ENCODE results near the gene GALNT10.

Gene GALNT10

GRCh38 chr5:154287136-154287535, 96.6 kb downstream of the GALNT10 start:
- no peak for DNase-seq (ENCODE audit: low read depth in 2 of 3, low spot score in 1 of 3)

DNA sequence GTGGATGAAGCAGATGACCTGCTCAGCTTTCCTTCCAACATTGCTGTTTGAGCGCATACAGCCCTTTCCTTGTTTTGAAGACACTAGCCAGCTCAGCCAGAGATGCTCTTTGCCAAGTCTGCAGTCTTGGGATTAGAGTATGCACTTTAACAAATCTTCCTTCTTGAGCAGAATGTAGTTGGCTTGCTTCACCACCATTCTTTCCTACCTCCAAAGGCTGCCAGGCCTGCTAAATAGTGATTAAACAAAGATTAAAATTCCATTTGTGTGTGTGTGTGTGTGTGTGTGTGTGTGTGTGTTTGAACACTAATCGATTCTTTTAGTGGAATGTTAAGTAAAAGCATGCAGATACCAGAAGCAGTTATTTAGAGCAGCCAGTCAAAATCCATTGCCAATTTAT, 97.6 kb downstream of the GALNT10 start:
- DNase-seq (ENCODE audit: low read depth in 2 of 3, low spot score in 1 of 3), result no peak

GRCh38 chr5:154291917-154292316, 101.4 kb downstream of the GALNT10 start:
- no peak for DNase-seq (ENCODE audit: low read depth in 2 of 3, low spot score in 1 of 3)

- DNase-seq (ENCODE audit: low read depth in 2 of 3, low spot score in 1 of 3), result no peak
Measured at GRCh38 chr5:154293219-154293618, 102.7 kb downstream of the GALNT10 start.

GRCh38 chr5:154295551-154295950, 105.0 kb downstream of the GALNT10 start:
- DNase-seq (ENCODE audit: low read depth in 2 of 3, low spot score in 1 of 3), result no peak

DNA sequence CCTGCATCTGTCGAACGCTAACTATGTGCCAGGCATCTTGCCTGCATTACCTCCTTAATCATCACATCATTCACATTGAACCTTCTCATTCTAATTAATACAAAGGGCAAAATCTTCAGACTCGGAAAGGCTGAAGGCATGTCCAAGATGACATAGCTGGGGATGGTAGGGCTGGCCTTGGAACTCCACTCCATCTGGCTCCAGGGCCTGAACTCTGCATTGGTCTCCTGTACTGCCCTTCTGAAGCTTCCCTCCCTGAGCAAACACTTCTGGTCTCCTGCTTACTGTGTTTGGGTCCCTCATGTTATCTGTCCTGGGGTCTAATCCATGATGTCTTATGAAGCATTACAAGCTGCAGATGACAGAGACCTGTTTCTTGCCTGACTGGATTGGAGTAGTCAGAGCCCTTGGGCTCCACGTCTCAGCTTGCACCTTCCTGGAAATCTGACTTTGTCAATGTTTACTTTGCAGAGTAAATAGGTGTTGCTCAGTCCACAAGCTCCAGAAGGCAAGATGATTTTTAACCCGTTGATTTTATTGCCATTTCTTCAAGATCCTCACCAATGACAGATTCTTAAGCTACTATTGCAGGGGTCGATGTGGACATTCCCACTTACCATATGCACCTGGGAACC, 106.1 kb downstream of the GALNT10 start:
- DNase-seq (ENCODE audit: low read depth in 2 of 3, low spot score in 1 of 3), result no peak

GRCh38 chr5:154298065-154298464, 107.5 kb downstream of the GALNT10 start:
- no peak for DNase-seq (ENCODE audit: low read depth in 2 of 3, low spot score in 1 of 3)

- DNase-seq (ENCODE audit: low read depth in 2 of 3, low spot score in 1 of 3), result no peak
Measured at GRCh38 chr5:154300207-154300883, 109.8 kb downstream of the GALNT10 start.

DNA sequence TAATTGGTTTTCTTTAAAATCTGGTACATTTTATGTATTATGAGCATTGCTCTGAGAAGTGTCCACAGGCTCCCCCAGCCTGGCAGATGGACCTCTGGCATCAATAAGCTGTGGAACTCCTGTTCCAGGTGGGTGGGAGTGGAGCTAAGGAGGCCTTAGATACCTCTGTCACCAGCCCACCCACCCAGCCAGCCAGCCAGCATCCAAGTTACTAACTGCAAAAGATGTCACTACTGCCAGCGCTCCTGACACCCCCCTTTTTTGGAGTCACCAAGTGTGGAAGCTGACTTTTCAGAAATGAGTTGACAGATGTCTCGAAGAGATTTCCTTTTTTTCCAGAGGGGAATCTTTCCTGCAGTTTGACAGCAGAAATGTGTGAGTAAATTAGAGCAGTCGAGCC, 111.2 kb downstream of the GALNT10 start:
- no peak for DNase-seq (ENCODE audit: low read depth in 2 of 3, low spot score in 1 of 3)

- no peak for DNase-seq (ENCODE audit: low read depth in 2 of 3, low spot score in 1 of 3)
Measured at GRCh38 chr5:154302161-154302560, 111.6 kb downstream of the GALNT10 start.

GRCh38 chr5:154303133-154303532, 112.6 kb downstream of the GALNT10 start:
- no peak for DNase-seq (ENCODE audit: low read depth in 2 of 3, low spot score in 1 of 3)

DNA sequence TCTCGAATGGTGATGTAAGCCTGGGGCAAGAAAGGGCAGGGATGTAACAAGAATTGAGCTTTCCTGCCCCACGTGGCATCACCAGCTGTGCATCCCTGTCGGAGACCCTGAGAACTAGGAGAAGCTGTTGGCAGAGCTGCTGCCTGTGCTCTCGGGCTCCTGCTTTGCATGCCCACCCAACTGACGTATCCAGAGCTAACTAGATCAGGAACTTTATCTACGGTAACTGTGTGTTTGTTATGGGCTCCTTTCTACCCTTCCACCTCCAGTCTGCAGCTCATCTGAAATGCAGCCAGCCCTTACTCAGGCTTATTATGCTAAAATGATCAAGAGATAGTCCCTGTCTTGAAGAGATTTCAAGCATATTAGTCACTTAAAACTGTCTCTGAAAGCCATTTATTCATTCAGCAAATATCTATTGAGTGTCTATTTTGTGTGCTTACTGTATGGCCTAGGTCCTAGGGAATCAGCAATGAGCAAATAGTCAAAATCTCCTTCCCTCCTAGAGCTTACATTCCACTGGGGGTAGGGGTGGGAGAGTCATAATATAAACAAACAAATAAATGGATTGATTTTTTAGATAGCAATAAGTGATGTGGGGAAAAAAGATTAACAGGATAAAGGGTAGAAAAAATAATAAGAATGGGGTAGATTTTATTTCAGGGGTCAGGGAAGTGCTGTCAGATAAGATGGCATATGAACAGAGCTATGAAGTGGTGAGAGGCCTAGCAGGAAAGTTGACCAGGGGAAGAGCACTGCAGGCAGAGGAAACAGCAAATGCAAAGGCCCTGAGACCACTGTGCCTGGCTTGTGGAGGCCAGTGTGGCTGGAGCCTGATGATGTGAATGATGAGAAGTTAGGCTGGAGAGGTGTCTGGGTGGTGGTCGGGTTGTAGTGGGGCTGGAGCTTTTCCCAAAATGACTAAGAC, 118.2 kb downstream of the GALNT10 start:
- DNase-seq (ENCODE audit: low read depth in 2 of 3, low spot score in 1 of 3), result no peak

- DNase-seq (ENCODE audit: low read depth in 2 of 3, low spot score in 1 of 3), result no peak
Measured at GRCh38 chr5:154309371-154309745, 118.8 kb downstream of the GALNT10 start.

- peak in 1 of 3 donors; percentile 1 for DNase-seq (ENCODE audit: low read depth in 2 of 3, low spot score in 1 of 3)
Measured at GRCh38 chr5:154309805-154310204, 119.3 kb downstream of the GALNT10 start.

DNA sequence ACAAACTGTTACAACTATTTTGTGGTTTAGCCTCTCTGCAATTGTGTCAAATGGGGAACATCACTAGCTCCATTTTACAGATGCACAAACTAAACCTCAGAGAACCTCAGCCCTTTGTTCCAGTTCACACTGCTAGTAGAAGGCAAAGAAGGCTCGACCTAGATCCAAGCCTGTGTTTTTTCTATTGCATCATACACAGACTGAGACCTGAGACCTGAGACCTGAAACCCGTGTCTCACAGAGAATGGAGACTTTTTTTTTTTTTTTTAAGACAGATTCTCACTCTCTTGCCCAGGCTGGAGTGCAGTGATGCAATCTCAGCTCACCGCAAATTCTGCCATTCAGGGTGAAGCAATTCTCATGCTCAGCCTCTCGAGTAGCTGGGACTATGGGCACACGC, 120.8 kb downstream of the GALNT10 start:
- DNase-seq (ENCODE audit: low read depth in 2 of 3, low spot score in 1 of 3), result peak; percentile 6 to 7 (median 7)

DNA sequence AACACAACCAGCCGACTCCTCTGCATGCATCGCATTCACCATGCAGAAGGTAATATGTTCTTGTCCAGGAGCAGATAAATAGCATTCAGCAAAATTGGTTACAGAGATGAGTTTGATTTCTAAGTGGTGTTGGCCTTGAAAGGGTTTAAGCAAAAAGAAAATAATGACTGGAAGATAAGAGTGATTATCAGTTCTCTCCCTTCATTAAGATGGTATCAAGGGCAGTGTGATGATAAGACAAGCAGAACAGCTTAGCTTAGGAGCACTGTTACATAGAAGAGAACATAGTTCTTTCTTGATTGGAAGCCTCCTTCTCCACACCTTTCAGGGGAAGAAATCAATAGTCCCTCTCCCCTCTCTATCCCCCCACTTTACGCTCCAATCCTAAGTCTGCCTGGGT, 121.5 kb downstream of the GALNT10 start:
- no peak for DNase-seq (ENCODE audit: low read depth in 2 of 3, low spot score in 1 of 3)

DNA sequence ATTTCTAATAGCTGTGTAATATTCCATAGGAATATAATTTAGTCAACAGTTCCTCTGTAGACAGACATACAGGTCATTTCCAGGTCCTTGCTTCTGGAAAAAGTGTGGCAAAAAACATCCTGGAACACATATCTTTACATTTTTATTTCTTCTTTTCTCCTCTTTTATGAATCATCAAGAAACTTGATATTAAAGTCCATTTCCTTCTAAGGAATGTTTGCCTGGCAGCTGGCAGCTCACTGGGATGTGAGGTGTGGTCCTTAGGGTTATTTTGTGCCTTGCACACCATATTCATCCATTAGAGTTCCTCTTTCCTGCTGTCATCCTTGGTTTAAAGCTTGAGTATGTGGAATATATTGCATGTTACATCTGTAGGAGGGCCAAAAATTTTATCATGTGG, 122.0 kb downstream of the GALNT10 start:
- DNase-seq (ENCODE audit: low read depth in 2 of 3, low spot score in 1 of 3), result no peak

- no peak for DNase-seq (ENCODE audit: low read depth in 2 of 3, low spot score in 1 of 3)
Measured at GRCh38 chr5:154313360-154314017, 123.0 kb downstream of the GALNT10 start.

DNA sequence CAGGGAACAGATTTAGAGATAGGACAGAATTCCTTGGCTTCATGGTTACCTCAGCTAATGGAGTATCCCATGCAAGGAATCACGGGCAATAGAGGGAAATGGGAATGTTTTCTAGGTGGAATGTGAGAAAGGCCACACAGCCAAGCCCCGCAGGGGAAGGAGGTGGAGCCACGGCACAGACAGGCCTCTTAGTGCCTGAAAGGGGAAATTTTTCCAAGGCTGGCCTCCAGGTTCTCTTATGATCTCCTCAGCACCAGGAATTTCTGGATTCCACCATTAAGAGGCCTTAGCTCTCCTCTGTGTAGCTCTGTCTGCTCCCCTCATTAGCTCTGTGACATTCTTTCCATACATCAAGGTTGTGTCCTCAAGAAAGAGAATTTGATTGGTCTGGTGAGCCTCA, 124.7 kb downstream of the GALNT10 start:
- no peak for DNase-seq (ENCODE audit: low read depth in 2 of 3, low spot score in 1 of 3)

DNA sequence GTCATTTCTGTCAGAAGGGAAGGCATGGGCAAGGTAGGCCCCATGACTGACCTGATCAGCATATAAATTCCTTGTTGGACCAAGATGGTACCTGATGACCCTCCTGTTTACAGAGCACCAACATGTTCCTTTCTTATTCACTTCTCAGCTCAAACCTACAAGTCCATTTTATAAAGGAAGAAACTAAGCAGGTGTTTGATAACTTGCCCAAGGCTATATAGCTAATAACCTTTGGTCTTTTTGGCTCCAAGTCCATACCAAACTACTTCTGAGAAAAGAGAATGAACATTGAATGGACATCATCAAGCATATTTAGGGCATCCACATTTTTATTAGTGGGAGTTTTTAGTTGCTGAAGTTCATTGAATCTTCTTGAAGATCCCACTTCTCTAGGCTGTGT, 125.2 kb downstream of the GALNT10 start:
- DNase-seq (ENCODE audit: low read depth in 2 of 3, low spot score in 1 of 3), result no peak

- DNase-seq (ENCODE audit: low read depth in 2 of 3, low spot score in 1 of 3), result no peak
Measured at GRCh38 chr5:154316223-154316935, 125.8 kb downstream of the GALNT10 start.

Measured in stimulated activated CD4-positive, alpha-beta T cell treated with anti-CD3 and anti-CD28 coated beads, Interleukin-12 subunit alpha, Interleukin-12 subunit beta, amount 100 ng/mL, for 48 hours (primary cell).